IMR-90 (cell line): ENCODE results near the gene ALK. TPM values are rescaled to one million over a fixed set of nuclear protein-coding genes. Genes with fewer than 3 reads are reported as not detected.

Experiments used
- ATAC-seq: fragments of 200-7000 bp; cut with Tn5 transposase; 2 replicates; pipeline ENCODE4 v1.9.1; 2020; ENCODE audit warnings: low read depth, mild to moderate bottlenecking, moderate library complexity
- BruUV-seq: library from RNA; stranded (reverse); fragments of 400-500 nt; replicated peaks from 2 replicates; lab custom pipeline; 2021; lab: Mats Ljungman, UMichigan
- CTCF ChIA-PET: fragments of 300-600 bp; formaldehyde crosslinking; extraction: SDS; loops from one replicate; lab custom pipeline; 2021; ENCODE audit warnings: antibody characterized with exemption; lab: Yijun Ruan, JAX
- POLR2A ChIA-PET: fragments of 300-600 bp; sonication (Branson Sonifier 250); formaldehyde crosslinking; loops from one replicate; lab custom pipeline; 2022; ENCODE audit warnings: antibody characterized with exemption; ENCODE audit not compliant: unreplicated experiment; lab: Charles Lee
- DNase-seq: peaks from one replicate; pipeline ENCODE4 v3.0.0; 2013
- H2AFZ ChIP-seq: replicated peaks from 2 replicates; pipeline ENCODE3; 2013; ENCODE audit warnings: low read length, mild to moderate bottlenecking; ENCODE audit not compliant: poor library complexity
- H2AK5ac ChIP-seq: 2 replicates; pipeline ENCODE4 v1.6.1; 2013; ENCODE audit warnings: low read depth, low read length, inconsistent platforms
- H2AK9ac ChIP-seq: replicated peaks from 2 replicates; pipeline ENCODE3; 2013; ENCODE audit warnings: mild to moderate bottlenecking, low read depth, low read length, moderate library complexity; ENCODE audit not compliant: poor library complexity
- H2BK120ac ChIP-seq: 2 replicates; pipeline ENCODE4 v1.6.1; 2013; ENCODE audit warnings: low read depth, low read length, inconsistent platforms
- H2BK15ac ChIP-seq: 3 replicates; pipeline ENCODE4 v1.6.1; 2013; ENCODE audit warnings: low read depth, low read length, inconsistent platforms
- H2BK20ac ChIP-seq: 2 replicates; pipeline ENCODE4 v1.6.1; 2013; ENCODE audit warnings: low read depth, mild to moderate bottlenecking, inconsistent platforms, low read length, moderate library complexity
- H2BK5ac ChIP-seq: 2 replicates; pipeline ENCODE4 v1.6.1; 2013; ENCODE audit warnings: mild to moderate bottlenecking, low read depth, low read length, inconsistent platforms; ENCODE audit not compliant: poor library complexity, severe bottlenecking
- H3K14ac ChIP-seq: replicated peaks from 2 replicates; pipeline ENCODE4 v1.6.1; 2013; ENCODE audit warnings: low read depth, low read length, inconsistent platforms
- H3K18ac ChIP-seq: 2 replicates; pipeline ENCODE4 v1.6.1; 2013; ENCODE audit warnings: low read depth, low read length, control low read depth
- H3K23ac ChIP-seq: 2 replicates; pipeline ENCODE4 v1.6.1; 2013; ENCODE audit warnings: low read depth, low read length, inconsistent platforms
- H3K27ac ChIP-seq: 2 replicates; pipeline ENCODE4 v1.5.1; 2013; ENCODE audit warnings: mild to moderate bottlenecking, control low read depth, low read length; ENCODE audit not compliant: insufficient read depth
- H3K27me3 ChIP-seq: 2 replicates; pipeline ENCODE4 v1.6.1; 2013; ENCODE audit warnings: low read length; ENCODE audit not compliant: control insufficient read depth, insufficient read depth
- H3K36me3 ChIP-seq: 2 replicates; pipeline ENCODE4 v1.6.1; 2013; ENCODE audit warnings: low read length, mixed read lengths; ENCODE audit not compliant: control insufficient read depth, insufficient read depth
- H3K4ac ChIP-seq: 2 replicates; pipeline ENCODE4 v1.6.1; 2013; ENCODE audit warnings: low read depth, low read length, inconsistent platforms
- H3K4me1 ChIP-seq: 2 replicates; pipeline ENCODE4 v1.6.1; 2013; ENCODE audit warnings: low read length, mixed read lengths; ENCODE audit not compliant: control insufficient read depth, insufficient read depth
- H3K4me2 ChIP-seq: 2 replicates; pipeline ENCODE4 v1.6.1; 2013; ENCODE audit warnings: low read depth, mild to moderate bottlenecking, control low read depth, low read length, moderate library complexity
- H3K4me3 ChIP-seq: 2 replicates; pipeline ENCODE4 v1.5.1; 2013; ENCODE audit warnings: low read depth, mild to moderate bottlenecking, control low read depth, low read length, moderate library complexity; ENCODE audit not compliant: insufficient read depth
- H3K56ac ChIP-seq: 2 replicates; pipeline ENCODE4 v1.6.1; 2013; ENCODE audit warnings: low read length, inconsistent platforms; ENCODE audit not compliant: insufficient read depth; ENCODE audit errors: extremely low read depth
- H3K79me1 ChIP-seq, 2 experiments: 2 replicates each; pipeline ENCODE4 v1.6.1; 2013; ENCODE audit warnings: low read length in 2 of 2, inconsistent platforms in 1 of 2, low read depth in 1 of 2
- H3K9ac ChIP-seq: 2 replicates; pipeline ENCODE4 v1.6.1; 2013; ENCODE audit warnings: low read depth, low read length, control low read depth
- H3K9me1 ChIP-seq: 2 replicates; pipeline ENCODE4 v1.6.1; 2013; ENCODE audit warnings: low read length, inconsistent platforms; ENCODE audit not compliant: insufficient read depth
- H3K9me3 ChIP-seq: 2 replicates; pipeline ENCODE4 v1.6.1; 2013; ENCODE audit warnings: low read length; ENCODE audit not compliant: control insufficient read depth, insufficient read depth
- H4K20me1 ChIP-seq: 2 replicates; pipeline ENCODE4 v1.6.1; 2013; ENCODE audit warnings: low read length, inconsistent platforms; ENCODE audit not compliant: insufficient read depth
- H4K5ac ChIP-seq: 2 replicates; pipeline ENCODE4 v1.6.1; 2013; ENCODE audit warnings: mild to moderate bottlenecking, low read depth, low read length, control low read depth
- H4K8ac ChIP-seq, 2 experiments: 2 replicates each; pipeline ENCODE4 v1.6.1; 2013; ENCODE audit warnings: low read depth in 2 of 2, low read length in 2 of 2, control low read depth in 1 of 2, inconsistent platforms in 1 of 2
- H4K91ac ChIP-seq: 2 replicates; pipeline ENCODE4 v1.6.1; 2013; ENCODE audit warnings: low read depth, low read length, inconsistent platforms; ENCODE audit not compliant: insufficient read depth
- FOS ChIP-seq: fragments of 150-350 bp; IDR thresholded peaks from 2 replicates; pipeline ENCODE4 v1.6.1; 2016; ENCODE audit warnings: low read depth, low read length
- MAFK ChIP-seq: IDR thresholded peaks from 2 replicates; pipeline ENCODE4 v1.6.1; 2012; ENCODE audit warnings: low read depth, low read length, improper control_type of control experiment
- MXI1 ChIP-seq: IDR thresholded peaks from 2 replicates; pipeline ENCODE4 v1.6.1; 2012; ENCODE audit warnings: low read depth, mild to moderate bottlenecking, low read length, moderate library complexity, borderline replicate concordance
- RCOR1 ChIP-seq: IDR thresholded peaks from 2 replicates; pipeline ENCODE4 v1.6.1; 2012; ENCODE audit warnings: mild to moderate bottlenecking, low read length, improper control_type of control experiment; ENCODE audit not compliant: insufficient replicate concordance
- RFX5 ChIP-seq: IDR thresholded peaks from 2 replicates; pipeline ENCODE4 v1.8.0; 2012; ENCODE audit warnings: low read depth, mild to moderate bottlenecking, low read length, moderate library complexity
- SMC3 ChIP-seq: fragments of 150-350 bp; IDR thresholded peaks from 2 replicates; pipeline ENCODE4 v1.6.1; 2016; ENCODE audit warnings: low read depth, mild to moderate bottlenecking, antibody characterized with exemption, low read length, moderate library complexity
- USF2 ChIP-seq: fragments of 150-350 bp; IDR thresholded peaks from 2 replicates; pipeline ENCODE4 v1.6.1; 2017; ENCODE audit warnings: mild to moderate bottlenecking, antibody characterized with exemption, low read length, low read depth
- WGBS, 2 experiments: methylation state at CpG; one replicate each; pipeline versions ENCODE4 v1.1.5 to v1.1.7; 2013; ENCODE audit warnings: missing lambda C conversion rate in 2 of 2; ENCODE audit not compliant: insufficient read length in 1 of 2; ENCODE audit errors: extremely low coverage in 2 of 2; 5-methylcytosine and 5-hydroxymethylcytosine counted together
- dilution Hi-C: fragments of 300-500 bp; cut with HindIII; formaldehyde crosslinking; loops from one replicate; pipeline ENCODE4 v1.14.3; 2018; ENCODE audit warnings: low sequenced_read_pairs; ENCODE audit not compliant: unreplicated experiment
- in situ Hi-C: fragments of 300-500 bp; cut with MboI; formaldehyde crosslinking; loops from 3 replicates; pipeline ENCODE4 v1.14.3; 2019; ENCODE audit warnings: low sequenced_read_pairs, inconsistent platforms, mixed read lengths
- intact Hi-C: fragments of 100-400 bp; cut with micrococcal nuclease; formaldehyde crosslinking; loops from 2 replicates; pipeline ENCODE4 v1.10.0; 2022
- polyA plus RNA-seq, 3 experiments: library from polyadenylated mRNA; depleted of rRNA; stranded (reverse); fragments of >200 nt; gene quantifications; 2 replicates each; pipeline ENCODE4 v1.2.3, GENCODE V29; 2012; ENCODE audit warnings: low replicate concordance in 1 of 3
- total RNA-seq: library from RNA; depleted of rRNA; stranded (reverse); fragments of >200 nt; gene quantifications from 2 replicates; pipeline ENCODE4 v1.2.3, GENCODE V29; 2012
- TF ChIP-seq, protein P1 (sequence below): conservative IDR thresholded peaks from 2 replicates; pipeline ENCODE4 v1.5.1; 2012; ENCODE audit warnings: mild to moderate bottlenecking, low read depth, low read length, improper control_type of control experiment
- TF ChIP-seq, protein P2 (sequence below): fragments of 150-350 bp; IDR thresholded peaks from 2 replicates; pipeline ENCODE4 v1.6.1; 2016; ENCODE audit warnings: low read depth, mild to moderate bottlenecking, low read length, moderate library complexity, borderline replicate concordance

ALK gene
- total and polyA plus RNA-seq, 2 of the 4 experiments (the other 2 are of a cell fraction): not detected

DNA sequence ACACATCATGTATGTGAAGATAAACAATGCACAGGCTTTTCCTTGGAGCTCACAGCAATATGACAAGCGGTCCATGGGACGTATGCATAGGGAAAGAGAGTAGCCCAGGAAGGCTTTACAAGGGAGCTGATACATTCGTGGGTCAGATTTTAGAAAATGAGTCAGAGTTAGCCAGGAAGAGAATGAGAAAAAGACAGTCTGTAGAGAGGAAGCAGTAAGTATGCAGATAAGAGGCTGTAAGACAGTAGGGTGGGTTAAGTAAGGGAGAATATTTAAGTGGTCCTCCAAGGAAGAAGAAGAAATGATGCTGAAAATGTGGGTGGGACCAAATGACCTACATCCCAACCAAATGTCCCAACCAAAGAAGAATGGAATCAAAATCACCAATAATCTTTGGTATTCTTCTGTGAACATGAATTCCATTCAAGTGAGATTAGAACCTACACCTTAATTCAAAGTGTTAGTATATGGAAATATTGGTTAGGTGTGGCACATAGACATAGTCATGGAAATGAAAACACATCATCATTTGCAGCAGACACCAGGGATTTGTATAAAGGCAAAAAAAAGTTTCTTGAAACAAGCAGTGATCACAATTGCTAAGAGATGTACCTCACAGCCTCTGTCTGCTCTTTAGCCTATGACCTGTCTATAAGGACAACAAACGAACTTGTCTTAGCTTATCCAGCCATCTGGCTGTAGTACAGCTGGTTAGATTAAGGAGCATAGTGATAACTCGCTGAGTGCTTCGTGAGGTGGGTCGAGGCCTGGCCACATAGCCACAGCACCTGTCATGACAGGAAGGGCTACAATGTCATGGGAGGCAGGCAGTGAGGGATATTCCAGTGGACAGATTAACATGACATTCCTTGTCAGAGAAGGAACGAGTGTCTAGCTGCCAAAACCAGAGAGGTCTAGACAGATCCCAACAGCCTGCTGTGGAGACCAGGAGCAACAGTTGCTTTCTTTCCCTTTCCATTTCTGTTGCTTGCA lies 133.6 kb downstream of the ALK start (continued):
- TF ChIP-seq USF2: no peak

DNA sequence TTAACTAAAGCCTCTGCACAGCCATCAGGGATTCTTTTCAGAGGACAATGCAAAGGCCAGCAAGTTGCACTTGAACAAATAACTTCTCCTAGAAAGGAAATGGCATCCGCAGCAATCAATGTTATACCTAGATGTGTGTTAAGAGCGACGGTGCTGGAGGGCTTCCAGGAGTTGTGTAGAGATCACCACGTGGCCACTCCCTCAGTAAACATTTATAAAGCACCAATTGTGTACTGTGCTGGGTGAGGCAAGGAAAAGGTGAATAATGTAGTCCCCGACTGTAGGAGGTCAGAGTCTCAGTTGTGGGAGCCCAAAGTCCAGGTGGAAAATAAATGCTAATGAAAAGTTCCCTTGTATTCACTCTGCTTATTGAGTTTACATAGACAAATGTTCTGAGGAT lies 135.0 kb downstream of the ALK start:
- H3K4me1 ChIP-seq: no peaks in the 10 kb centered on the region
- no peaks in the 10 kb centered on the region for H3K79me1 ChIP-seq
- H3K36me3 ChIP-seq: no peaks in the 10 kb centered on the region
- H3K14ac ChIP-seq: no peak overlapping the region
- no peak overlapping the region for H3K27ac ChIP-seq
- no peak overlapping the region for H3K56ac ChIP-seq
- no peak overlapping the region for H3K4me2 ChIP-seq
- H3K4ac ChIP-seq: no peak overlapping the region
- H3K23ac ChIP-seq: no peak overlapping the region
- H2BK15ac ChIP-seq: no peak overlapping the region
- H2BK20ac ChIP-seq: no peak overlapping the region
- no peaks in the 10 kb centered on the region for H4K20me1 ChIP-seq
- CTCF ChIA-PET: no interaction called here
- no peak overlapping the region for H4K5ac ChIP-seq
- no peaks in the 10 kb centered on the region for H3K9me1 ChIP-seq
- intact Hi-C loops: loop anchor here (1.0 kb wide), 1 partner anchor 23 kb away; no protein-coding TSS in a partner anchor
- no peak overlapping the region for H3K18ac ChIP-seq
- POLR2A ChIA-PET: no interaction called here
- ATAC-seq: no peak
- dilution Hi-C loops: no loop called here
- H2BK120ac ChIP-seq: no peak overlapping the region
- in situ Hi-C loops: no loop called here
- WGBS, 2 experiments: no CpG with 5 or more reads among the region's 5 CpGs
- BruUV-seq: no TSS peak
- H2AFZ ChIP-seq: no peak overlapping the region
- DNase-seq: no peak
- H3K9ac ChIP-seq: no peak overlapping the region
- H3K27me3 ChIP-seq: peaks cover 6% of the 10 kb centered on the region; the same call in 1 of the 2 replicates
- no peak overlapping the region for H2BK5ac ChIP-seq
- H4K91ac ChIP-seq: no peak overlapping the region
- H3K9me3 ChIP-seq: no peaks in the 10 kb centered on the region
- H2AK5ac ChIP-seq: no peak overlapping the region
- no peak overlapping the region for H4K8ac ChIP-seq
- H2AK9ac ChIP-seq: no peak overlapping the region
- no peak overlapping the region for H3K4me3 ChIP-seq
- TF ChIP-seq USF2 (no peak), RFX5 (no peak), MAFK (no peak), RCOR1 (no peak), FOS (no peak), MXI1 (no peak), SMC3 (no peak)
- TF ChIP-seq, protein P1, sequence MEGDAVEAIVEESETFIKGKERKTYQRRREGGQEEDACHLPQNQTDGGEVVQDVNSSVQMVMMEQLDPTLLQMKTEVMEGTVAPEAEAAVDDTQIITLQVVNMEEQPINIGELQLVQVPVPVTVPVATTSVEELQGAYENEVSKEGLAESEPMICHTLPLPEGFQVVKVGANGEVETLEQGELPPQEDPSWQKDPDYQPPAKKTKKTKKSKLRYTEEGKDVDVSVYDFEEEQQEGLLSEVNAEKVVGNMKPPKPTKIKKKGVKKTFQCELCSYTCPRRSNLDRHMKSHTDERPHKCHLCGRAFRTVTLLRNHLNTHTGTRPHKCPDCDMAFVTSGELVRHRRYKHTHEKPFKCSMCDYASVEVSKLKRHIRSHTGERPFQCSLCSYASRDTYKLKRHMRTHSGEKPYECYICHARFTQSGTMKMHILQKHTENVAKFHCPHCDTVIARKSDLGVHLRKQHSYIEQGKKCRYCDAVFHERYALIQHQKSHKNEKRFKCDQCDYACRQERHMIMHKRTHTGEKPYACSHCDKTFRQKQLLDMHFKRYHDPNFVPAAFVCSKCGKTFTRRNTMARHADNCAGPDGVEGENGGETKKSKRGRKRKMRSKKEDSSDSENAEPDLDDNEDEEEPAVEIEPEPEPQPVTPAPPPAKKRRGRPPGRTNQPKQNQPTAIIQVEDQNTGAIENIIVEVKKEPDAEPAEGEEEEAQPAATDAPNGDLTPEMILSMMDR: no peak
- TF ChIP-seq, protein P2, sequence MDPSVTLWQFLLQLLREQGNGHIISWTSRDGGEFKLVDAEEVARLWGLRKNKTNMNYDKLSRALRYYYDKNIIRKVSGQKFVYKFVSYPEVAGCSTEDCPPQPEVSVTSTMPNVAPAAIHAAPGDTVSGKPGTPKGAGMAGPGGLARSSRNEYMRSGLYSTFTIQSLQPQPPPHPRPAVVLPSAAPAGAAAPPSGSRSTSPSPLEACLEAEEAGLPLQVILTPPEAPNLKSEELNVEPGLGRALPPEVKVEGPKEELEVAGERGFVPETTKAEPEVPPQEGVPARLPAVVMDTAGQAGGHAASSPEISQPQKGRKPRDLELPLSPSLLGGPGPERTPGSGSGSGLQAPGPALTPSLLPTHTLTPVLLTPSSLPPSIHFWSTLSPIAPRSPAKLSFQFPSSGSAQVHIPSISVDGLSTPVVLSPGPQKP: no peak
